Endothelial cell of umbilical vein (primary cell): ENCODE measurements around the gene REG3A. TPM values are rescaled to one million over a fixed set of nuclear protein-coding genes. Genes with fewer than 3 reads are reported as not detected.

Source experiments
- BruUV-seq: library from RNA; stranded (reverse); fragments of 400-500 nt; replicated peaks from 2 replicates; lab custom pipeline; 2021; lab: Mats Ljungman, UMichigan
- CTCF ChIA-PET: fragments of 300-600, 350-600 bp; sonication (Branson Sonifier 250); formaldehyde crosslinking; loops from one replicate; lab custom pipeline; 2021; ENCODE audit warnings: antibody characterized with exemption, inconsistent platforms; lab: Charles Lee
- POLR2A ChIA-PET: fragments of 300-600, 350-600 bp; sonication (Branson Sonifier 250); formaldehyde crosslinking; loops from one replicate; lab custom pipeline; 2021; ENCODE audit warnings: antibody characterized with exemption, inconsistent platforms; lab: Charles Lee
- DNase-seq: peaks from one replicate; pipeline ENCODE4 v3.0.0-alpha.2; 2011; ENCODE audit warnings: low read depth, low spot score
- FAIRE-seq: peaks from 2 replicates; lab custom pipeline; 2011; peaks lifted over from hg19 to GRCh38; lab: Jason Lieb, UNC
- H2AFZ ChIP-seq: 2 replicates; pipeline ENCODE4 v1.6.0; 2012; ENCODE audit warnings: low read depth, low read length, control low read depth, inconsistent platforms
- H3K27ac ChIP-seq: 2 replicates; pipeline ENCODE4 v1.5.1; 2011; ENCODE audit warnings: low read depth, mild to moderate bottlenecking, control low read depth, low read length, moderate library complexity; ENCODE audit not compliant: insufficient read depth
- H3K27me3 ChIP-seq, 2 experiments: 2 replicates each; pipeline versions ENCODE4 v1.6.0 to v1.6.1; 2011; ENCODE audit warnings: low read length in 2 of 2, mixed read lengths in 1 of 2; ENCODE audit not compliant: control insufficient read depth in 2 of 2, insufficient read depth in 2 of 2
- H3K36me3 ChIP-seq, 2 experiments: 2 replicates in 1 of 2; 3 replicates in 1 of 2; pipeline ENCODE4 v1.5.1; 2011; ENCODE audit warnings: low read length in 2 of 2, mild to moderate bottlenecking in 1 of 2, moderate library complexity in 1 of 2; ENCODE audit not compliant: control insufficient read depth in 2 of 2, insufficient read depth in 2 of 2; ENCODE audit errors: extremely low read depth in 1 of 2
- H3K4me1 ChIP-seq: 3 replicates; pipeline ENCODE4 v1.5.1; 2011; ENCODE audit warnings: mild to moderate bottlenecking, low read length; ENCODE audit not compliant: control insufficient read depth, insufficient read depth; ENCODE audit errors: extremely low read depth
- H3K4me2 ChIP-seq: 2 replicates; pipeline ENCODE4 v1.6.1; 2011; ENCODE audit warnings: low read length, control low read depth, mixed read lengths; ENCODE audit not compliant: insufficient read depth
- H3K4me3 ChIP-seq, 3 experiments: fragments of 200-600 bp in 1 of 3; sonication (generic), shearing (Covaris generic) in 1 of 3; replicated peaks in 1 of 3; 2 replicates each; pipeline ENCODE4 v1.5.1; 2011 to 2016; ENCODE audit warnings: control low read depth in 3 of 3, low read length in 3 of 3, mild to moderate bottlenecking in 2 of 3, inconsistent platforms in 1 of 3, low read depth in 1 of 3, moderate library complexity in 1 of 3; ENCODE audit not compliant: insufficient read depth in 1 of 3
- H3K79me2 ChIP-seq: 2 replicates; pipeline ENCODE4 v1.6.0; 2012; ENCODE audit warnings: low read length, inconsistent platforms; ENCODE audit not compliant: control insufficient read depth, insufficient read depth
- H3K9ac ChIP-seq: replicated peaks from 2 replicates; pipeline ENCODE3; 2011; ENCODE audit warnings: low read length, control low read depth; ENCODE audit not compliant: insufficient read depth; ENCODE audit errors: extremely low read depth
- H3K9me1 ChIP-seq: replicated peaks from 3 replicates; pipeline ENCODE4 v1.6.0; 2011; ENCODE audit warnings: mild to moderate bottlenecking, low read length; ENCODE audit not compliant: control insufficient read depth, insufficient read depth; ENCODE audit errors: extremely low read depth
- H3K9me3 ChIP-seq: replicated peaks from 2 replicates; pipeline ENCODE4 v1.5.1; 2012; ENCODE audit warnings: low read length, inconsistent platforms; ENCODE audit not compliant: control insufficient read depth, insufficient read depth
- H4K20me1 ChIP-seq: replicated peaks from 2 replicates; pipeline ENCODE3; 2011; ENCODE audit warnings: mild to moderate bottlenecking, low read length; ENCODE audit not compliant: control insufficient read depth, insufficient read depth; ENCODE audit errors: extremely low read depth
- FOS ChIP-seq: IDR thresholded peaks from 2 replicates; pipeline ENCODE4 v1.6.1; 2011; ENCODE audit warnings: mild to moderate bottlenecking, low read length, moderate library complexity, borderline replicate concordance; ENCODE audit not compliant: insufficient read depth
- GATA2 ChIP-seq: IDR thresholded peaks from 2 replicates; pipeline ENCODE4 v1.7.0; 2011; ENCODE audit warnings: low read depth, mild to moderate bottlenecking, moderate library complexity, mixed read lengths, low read length; ENCODE audit not compliant: insufficient read length, insufficient read depth
- JUN ChIP-seq: IDR thresholded peaks from 2 replicates; pipeline ENCODE4 v1.6.1; 2011; ENCODE audit warnings: borderline replicate concordance, low read depth; ENCODE audit not compliant: insufficient read length, insufficient read depth
- POLR2A ChIP-seq: IDR thresholded peaks from 2 replicates; pipeline ENCODE4 v1.6.1; 2012; ENCODE audit warnings: low read depth, mild to moderate bottlenecking, control low read depth, low read length
- dilution Hi-C: fragments of 300-500 bp; cut with MboI; formaldehyde crosslinking; loops from one replicate; pipeline ENCODE4 v1.15.0; 2019; ENCODE audit warnings: low sequenced_read_pairs; ENCODE audit not compliant: extremely low pct_ligation_motif_present
- intact Hi-C: fragments of 100-400 bp; cut with micrococcal nuclease; formaldehyde crosslinking; loops from one replicate; pipeline ENCODE4 v1.10.0; 2022
- polyA plus RNA-seq, 4 experiments: library from polyadenylated mRNA; depleted of rRNA in 3 of 4; stranded (reverse) in 3 of 4; unstranded in 1 of 4; fragments of >200 nt; gene quantifications; 2 replicates each; pipeline versions ENCODE4 v1.2.1 to v1.2.3, GENCODE V29; 2011 to 2012; ENCODE audit warnings: missing spikeins in 1 of 4
- total RNA-seq: library from RNA; stranded (reverse); gene quantifications from 2 replicates; pipeline ENCODE4 v1.2.3, GENCODE V29; 2021
- TF ChIP-seq, protein P1 (sequence below): IDR thresholded peaks from 2 replicates; pipeline ENCODE4 v1.6.1; 2011; ENCODE audit not compliant: insufficient read depth, insufficient read length
- TF ChIP-seq, protein P2 (sequence below), 2 donors: IDR thresholded peaks; 1 replicate in 1 of 2; 2 replicates in 1 of 2; pipeline ENCODE4 v1.5.1; 2011; ENCODE audit warnings: low read length in 2 of 2, mild to moderate bottlenecking in 2 of 2, moderate library complexity in 2 of 2, control low read depth in 1 of 2, inconsistent platforms in 1 of 2, low read depth in 1 of 2; ENCODE audit not compliant: insufficient read depth in 1 of 2; ENCODE audit errors: extremely low read depth in 1 of 2

REG3A gene
- total and polyA plus RNA-seq, 2 donors (not counting 3 experiments of a cell fraction or from before 2014, with no cell fraction given), result not detected

DNA sequence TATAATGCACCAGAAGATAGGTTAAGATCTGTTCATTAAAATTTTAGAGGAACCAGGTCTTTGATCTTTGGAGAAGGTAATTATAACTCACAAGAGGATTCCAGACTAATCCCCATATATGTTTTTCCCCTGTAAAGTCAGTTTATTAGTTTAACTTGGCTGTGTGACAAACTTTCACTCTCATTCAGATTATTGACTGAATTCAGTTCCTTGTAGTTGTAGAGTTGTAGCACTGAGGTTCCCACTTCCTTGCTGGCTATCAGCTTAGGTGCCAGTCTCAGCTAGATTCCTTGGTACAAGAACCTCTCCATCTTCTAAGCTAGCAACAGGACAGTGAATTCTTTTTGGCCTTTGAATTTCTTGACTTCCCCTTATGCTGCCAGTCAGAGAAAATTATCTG lies 20.1 kb downstream of the REG3A start:
- dilution Hi-C loops, result no loop called here
- H3K27me3 ChIP-seq, result no peaks in the 10 kb centered on the region
- TF ChIP-seq, protein P1, sequence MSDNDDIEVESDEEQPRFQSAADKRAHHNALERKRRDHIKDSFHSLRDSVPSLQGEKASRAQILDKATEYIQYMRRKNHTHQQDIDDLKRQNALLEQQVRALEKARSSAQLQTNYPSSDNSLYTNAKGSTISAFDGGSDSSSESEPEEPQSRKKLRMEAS, result no peak
- TF ChIP-seq JUN (no peak), GATA2 (no peak)
- TF ChIP-seq, protein P2, sequence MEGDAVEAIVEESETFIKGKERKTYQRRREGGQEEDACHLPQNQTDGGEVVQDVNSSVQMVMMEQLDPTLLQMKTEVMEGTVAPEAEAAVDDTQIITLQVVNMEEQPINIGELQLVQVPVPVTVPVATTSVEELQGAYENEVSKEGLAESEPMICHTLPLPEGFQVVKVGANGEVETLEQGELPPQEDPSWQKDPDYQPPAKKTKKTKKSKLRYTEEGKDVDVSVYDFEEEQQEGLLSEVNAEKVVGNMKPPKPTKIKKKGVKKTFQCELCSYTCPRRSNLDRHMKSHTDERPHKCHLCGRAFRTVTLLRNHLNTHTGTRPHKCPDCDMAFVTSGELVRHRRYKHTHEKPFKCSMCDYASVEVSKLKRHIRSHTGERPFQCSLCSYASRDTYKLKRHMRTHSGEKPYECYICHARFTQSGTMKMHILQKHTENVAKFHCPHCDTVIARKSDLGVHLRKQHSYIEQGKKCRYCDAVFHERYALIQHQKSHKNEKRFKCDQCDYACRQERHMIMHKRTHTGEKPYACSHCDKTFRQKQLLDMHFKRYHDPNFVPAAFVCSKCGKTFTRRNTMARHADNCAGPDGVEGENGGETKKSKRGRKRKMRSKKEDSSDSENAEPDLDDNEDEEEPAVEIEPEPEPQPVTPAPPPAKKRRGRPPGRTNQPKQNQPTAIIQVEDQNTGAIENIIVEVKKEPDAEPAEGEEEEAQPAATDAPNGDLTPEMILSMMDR (IDR thresholded peaks at IDR 0.05; ENCODE audit: extremely low read depth in 1 of 2, insufficient read depth in 1 of 2, low read depth in 1 of 2, low read length in 2 of 2), result no peak
- intact Hi-C loops, result no loop called here
- no peaks in the 10 kb centered on the region for H4K20me1 ChIP-seq
- no peak overlapping the region for H3K27ac ChIP-seq
- H3K4me1 ChIP-seq, result no peaks in the 10 kb centered on the region
- no peak overlapping the region for H3K9ac ChIP-seq
- no peak overlapping the region for H3K4me3 ChIP-seq
- ChIA-PET POLR2A (no interaction called here), CTCF (no interaction called here)
- H3K9me1 ChIP-seq, result no peaks in the 10 kb centered on the region
- FAIRE-seq (no peak), DNase-seq (no peak)
- no TSS peak for BruUV-seq
- H3K36me3 ChIP-seq, result no peaks in the 10 kb centered on the region
- peaks cover 4% of the 10 kb centered on the region for H3K9me3 ChIP-seq
- H3K79me2 ChIP-seq, result no peaks in the 10 kb centered on the region
- no peak overlapping the region for H3K4me2 ChIP-seq
- H2AFZ ChIP-seq, result no peak overlapping the region

DNA sequence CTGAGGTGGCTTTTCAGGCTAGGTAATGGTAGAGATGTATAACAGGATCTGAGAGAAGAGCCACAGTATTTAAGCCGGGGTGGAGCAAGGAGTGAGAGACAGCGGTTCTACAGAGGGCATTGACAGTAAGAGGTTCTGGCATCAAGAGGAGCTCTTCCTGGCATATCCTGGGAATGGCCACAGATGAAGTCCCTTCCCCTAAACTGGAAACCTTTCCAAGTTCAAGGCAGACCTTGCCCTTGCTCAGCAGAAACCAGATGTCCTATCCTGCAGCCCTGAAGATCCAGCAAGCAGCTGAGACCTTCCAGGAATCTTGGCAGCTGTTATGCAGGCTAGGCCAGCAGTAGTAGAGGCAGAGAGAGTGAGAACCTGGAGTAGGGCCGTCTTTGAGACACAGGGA lies 21.2 kb downstream of the REG3A start:
- H3K4me3 ChIP-seq, result no peak overlapping the region
- DNase-seq (no peak), FAIRE-seq (no peak)
- CTCF ChIA-PET, result no interaction called here
- H3K4me1 ChIP-seq, result no peaks in the 10 kb centered on the region
- no peaks in the 10 kb centered on the region for H3K27me3 ChIP-seq
- POLR2A ChIA-PET, result no interaction called here
- BruUV-seq, result no TSS peak
- H3K9me1 ChIP-seq, result no peaks in the 10 kb centered on the region
- H3K79me2 ChIP-seq, result no peaks in the 10 kb centered on the region
- TF ChIP-seq, protein P1, result no peak
- TF ChIP-seq POLR2A (no peak), FOS (no peak)
- TF ChIP-seq, protein P2 (IDR thresholded peaks at IDR 0.05; ENCODE audit: extremely low read depth in 1 of 2, insufficient read depth in 1 of 2, low read depth in 1 of 2, low read length in 2 of 2), result no peak
- no peak overlapping the region for H2AFZ ChIP-seq
- H3K36me3 ChIP-seq, result no peaks in the 10 kb centered on the region
- intact Hi-C loops, result no loop called here
- H3K4me2 ChIP-seq, result no peak overlapping the region
- H3K9ac ChIP-seq, result no peak overlapping the region
- H4K20me1 ChIP-seq, result no peaks in the 10 kb centered on the region
- H3K27ac ChIP-seq, result no peak overlapping the region
- H3K9me3 ChIP-seq, result peaks cover 4% of the 10 kb centered on the region
- dilution Hi-C loops, result no loop called here
